Measurements from ENCODE around the gene PTPRA.

GRCh38 chr20:2883726-2884637 lies 10.7 kb downstream of the PTPRA start:
- no peak for TF ChIP-seq CTCF (conservative IDR thresholded peaks at IDR 0.05; ENCODE audit: low read length)
- no peak for TF ChIP-seq EZH2phosphoT487 (IDR thresholded peaks at IDR 0.05; ENCODE audit: borderline replicate concordance, low read depth, low read length)
